ENCODE results near the gene LSM10.

- TF ChIP-seq POLR2AphosphoS5 (IDR thresholded peaks at IDR 0.05; ENCODE audit: low read depth, low read length) (no peak), TAF1 (IDR thresholded peaks at IDR 0.05; ENCODE audit: borderline replicate concordance, insufficient read depth, low read length) (no peak)
Observed at GRCh38 chr1:36352125-36352909, 45.4 kb downstream of the LSM10 start.

All from PFSK-1 (cell line).